Stimulated activated CD4-positive, alpha-beta T cell treated with anti-CD3 and anti-CD28 coated beads, Interleukin-15, amount 100 ng/mL, for 24 hours (primary cell): Measurements from ENCODE around the gene SYNJ2BP.

Experiments used
- DNase-seq: peaks from one replicate; pipeline ENCODE4 v3.0.0-alpha.2; 2020

Gene SYNJ2BP

GRCh38 chr14:70391493-70392391 is 25.1 kb downstream of the SYNJ2BP start:
- DNase-seq: no peak

- DNase-seq: no peak
Measured at GRCh38 chr14:70382536-70382935, 34.4 kb downstream of the SYNJ2BP start.

- no peak for DNase-seq
Measured at GRCh38 chr14:70380824-70381223, 36.1 kb downstream of the SYNJ2BP start.

GRCh38 chr14:70378696-70379095 is 38.2 kb downstream of the SYNJ2BP start:
- no peak for DNase-seq
